GM19238 (cell line): Measurements from ENCODE around the gene SMIM10L2A.
"Not testable (repeated sequence)": the region's sequence is repeated elsewhere in the genome, so short reads cannot be mapped to it uniquely, and the experiment has no call there.

Experiments used
- DNase-seq: peaks from one replicate; pipeline ENCODE4 v3.0.0; 2011; ENCODE audit warnings: low spot score; ENCODE audit not compliant: insufficient read length

Gene SMIM10L2A

DNA sequence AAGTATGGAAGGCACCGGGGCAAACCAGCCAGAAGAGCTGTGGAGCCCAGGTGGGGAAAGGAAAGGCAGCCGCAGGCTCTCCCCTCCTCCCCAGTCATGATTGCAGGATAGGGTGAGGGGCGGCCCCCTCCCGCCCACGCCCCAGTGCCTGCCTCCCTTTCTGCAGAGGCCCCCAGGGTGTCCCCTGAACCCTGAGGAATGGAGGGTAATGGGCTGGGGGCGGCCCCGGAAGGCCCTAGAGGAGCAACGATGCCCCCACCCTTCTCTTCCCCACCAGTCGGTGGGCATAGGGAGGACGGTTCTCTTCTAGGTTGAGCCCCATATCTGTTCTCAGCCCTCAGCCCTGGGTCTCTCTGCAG is 1.0 kb downstream of the SMIM10L2A start:
- DNase-seq, result not testable (repeated sequence)

DNA sequence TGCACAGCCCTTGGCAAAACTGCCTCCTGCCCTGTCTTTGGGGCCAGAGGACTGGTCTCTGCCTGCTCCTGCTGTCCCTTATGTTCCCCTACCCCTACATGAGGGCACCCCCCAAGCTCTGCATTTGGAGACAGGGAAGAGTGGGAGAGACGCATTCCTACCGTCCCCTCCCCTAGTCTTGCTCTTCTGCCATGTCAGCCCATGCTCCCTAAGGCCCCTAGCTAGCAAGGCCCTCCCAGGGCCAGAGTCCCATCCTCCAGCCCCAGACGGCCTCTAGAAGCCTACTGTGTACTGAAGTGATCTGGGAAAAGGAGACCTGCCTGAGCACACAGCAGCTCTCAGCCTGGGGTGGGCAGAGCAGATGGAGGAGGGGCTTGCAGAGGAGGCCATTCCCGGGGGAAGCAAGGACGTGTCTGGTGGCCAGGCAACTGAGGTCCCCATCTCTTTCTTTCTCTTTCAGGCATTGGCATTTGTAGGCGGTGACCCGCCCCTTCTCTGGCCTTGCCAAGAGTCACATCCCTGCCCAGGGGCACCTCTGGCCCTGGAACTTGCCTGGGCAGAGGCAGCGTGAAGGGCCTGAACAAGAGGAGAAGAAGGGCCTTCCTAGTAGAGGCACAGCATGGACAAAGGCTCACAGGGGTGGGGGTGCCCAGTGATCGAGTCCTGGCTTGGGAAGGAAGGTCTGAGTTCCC is 1.6 kb downstream of the SMIM10L2A start:
- not testable (repeated sequence) for DNase-seq

DNA sequence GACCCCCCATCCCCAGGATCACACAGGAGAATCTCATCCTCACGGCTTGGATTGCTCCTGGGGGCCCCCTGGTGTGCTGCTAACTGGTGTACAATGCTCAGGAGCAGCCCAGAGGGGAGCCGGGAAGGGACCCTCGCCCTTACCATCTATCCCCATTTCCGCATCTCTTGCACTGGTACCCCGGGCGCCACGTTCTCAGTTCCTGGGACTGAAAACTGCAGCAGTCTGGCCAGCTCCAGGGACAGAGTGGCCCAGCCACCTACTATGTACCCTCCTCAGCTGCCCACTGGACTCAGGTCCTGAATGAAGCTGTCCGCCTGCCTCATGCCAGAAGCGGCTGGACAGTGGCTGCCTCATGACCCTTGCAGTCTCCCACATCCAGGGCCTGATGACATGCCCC is 2.7 kb downstream of the SMIM10L2A start:
- DNase-seq, result no peak

DNA sequence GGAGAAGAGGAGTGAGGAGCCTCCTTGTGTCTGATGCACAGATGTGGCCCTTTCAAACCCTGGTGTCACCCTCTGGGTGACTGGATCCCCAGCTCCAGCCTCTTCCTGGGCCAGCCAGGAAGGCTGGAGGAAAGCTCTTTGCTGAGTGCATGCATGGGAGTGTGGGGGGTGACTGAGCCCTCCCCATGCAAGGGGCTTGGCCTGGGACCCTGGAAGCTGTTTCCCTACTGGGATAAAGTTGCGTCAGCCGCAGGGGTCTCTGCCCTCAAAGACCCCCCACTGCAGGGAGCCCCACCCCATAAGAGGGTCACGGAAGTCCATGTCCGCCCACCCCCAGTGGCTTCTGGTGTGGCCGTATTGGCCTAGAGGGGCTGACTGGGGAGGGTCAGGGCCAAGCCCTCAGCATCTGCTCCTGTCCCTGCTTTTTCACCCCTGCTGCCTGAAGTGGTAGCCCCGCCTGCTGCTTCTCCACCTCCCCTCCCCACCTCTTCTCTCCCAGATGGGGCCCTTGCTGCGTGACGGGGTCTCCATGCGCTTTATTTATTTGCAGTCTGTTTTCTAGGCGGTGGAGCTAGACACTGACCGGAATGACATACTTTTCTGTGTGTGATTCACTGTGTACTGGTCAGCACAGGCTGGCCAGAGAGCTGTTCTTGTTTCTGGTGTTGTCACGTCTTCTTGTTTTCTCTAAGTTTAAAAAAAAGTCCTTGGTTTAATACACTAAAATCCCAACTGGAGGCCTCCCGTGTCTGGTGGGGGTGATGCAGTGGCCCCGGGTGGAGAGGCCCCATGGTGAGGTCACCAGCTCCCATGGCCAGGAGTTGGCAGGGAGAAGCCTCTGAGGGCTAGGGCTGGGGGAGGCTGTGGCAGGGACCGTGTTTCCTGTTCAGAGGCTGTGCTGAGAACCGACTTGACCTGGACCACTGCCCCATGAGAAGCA is 3.6 kb downstream of the SMIM10L2A start:
- no peak for DNase-seq

DNA sequence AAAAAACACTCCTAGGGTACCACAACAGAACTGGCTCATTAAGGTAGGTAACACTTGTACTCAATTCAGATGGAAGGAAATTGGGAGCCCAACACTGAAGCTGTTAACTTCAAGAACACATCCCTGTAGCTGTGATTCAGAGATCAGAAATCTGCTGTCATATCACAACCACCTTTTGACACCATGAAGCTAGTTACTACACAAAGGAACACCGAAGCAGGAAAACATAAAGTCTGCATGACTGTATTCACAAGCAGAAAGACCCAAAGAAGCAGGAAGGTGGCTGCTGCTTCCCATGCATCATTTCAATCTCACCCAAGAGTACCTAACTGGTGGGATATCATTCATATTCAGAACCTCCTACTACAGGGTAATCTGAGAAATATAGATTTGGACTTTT is 7.7 kb downstream of the SMIM10L2A start:
- DNase-seq, result no peak

DNA sequence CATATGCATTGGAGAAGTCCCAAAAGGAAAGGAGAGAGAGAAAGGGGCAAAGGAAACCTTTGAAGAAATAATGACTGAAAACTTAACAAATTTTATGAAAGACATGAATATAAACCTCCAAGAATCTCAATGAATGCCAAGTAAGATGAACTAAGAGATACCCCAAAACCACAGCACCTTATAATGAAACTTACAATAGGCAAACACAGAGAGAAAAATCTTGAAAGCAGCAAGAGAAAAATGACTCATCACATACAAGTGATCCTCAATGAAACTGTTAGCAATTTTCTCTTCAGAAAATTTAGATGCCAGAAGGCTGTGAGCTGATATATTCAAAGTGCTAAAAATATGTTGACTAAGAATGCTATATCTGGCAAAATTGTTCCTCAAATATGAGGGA is 10.1 kb downstream of the SMIM10L2A start:
- DNase-seq, result no peak

DNA sequence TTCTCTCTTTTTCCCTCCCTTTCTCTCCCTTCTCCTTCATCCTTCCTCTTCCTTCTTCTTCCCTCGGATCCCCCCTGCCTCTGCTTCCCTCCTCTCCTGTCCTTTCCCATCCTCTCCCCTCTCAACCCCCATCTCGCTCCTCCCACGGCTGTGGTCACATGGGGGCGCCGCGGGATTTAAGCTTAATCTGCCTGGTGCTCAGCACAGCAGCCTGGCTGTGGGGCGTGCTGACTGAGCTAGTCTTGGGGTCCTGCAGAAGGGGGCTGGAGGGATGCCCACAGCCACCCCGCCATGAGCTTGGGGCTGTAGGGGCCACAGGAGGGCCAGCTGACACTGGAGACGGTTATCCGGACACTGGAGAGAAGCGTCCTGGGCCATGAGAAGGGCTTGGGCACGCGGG is 10.7 kb downstream of the SMIM10L2A start:
- DNase-seq, result no peak

DNA sequence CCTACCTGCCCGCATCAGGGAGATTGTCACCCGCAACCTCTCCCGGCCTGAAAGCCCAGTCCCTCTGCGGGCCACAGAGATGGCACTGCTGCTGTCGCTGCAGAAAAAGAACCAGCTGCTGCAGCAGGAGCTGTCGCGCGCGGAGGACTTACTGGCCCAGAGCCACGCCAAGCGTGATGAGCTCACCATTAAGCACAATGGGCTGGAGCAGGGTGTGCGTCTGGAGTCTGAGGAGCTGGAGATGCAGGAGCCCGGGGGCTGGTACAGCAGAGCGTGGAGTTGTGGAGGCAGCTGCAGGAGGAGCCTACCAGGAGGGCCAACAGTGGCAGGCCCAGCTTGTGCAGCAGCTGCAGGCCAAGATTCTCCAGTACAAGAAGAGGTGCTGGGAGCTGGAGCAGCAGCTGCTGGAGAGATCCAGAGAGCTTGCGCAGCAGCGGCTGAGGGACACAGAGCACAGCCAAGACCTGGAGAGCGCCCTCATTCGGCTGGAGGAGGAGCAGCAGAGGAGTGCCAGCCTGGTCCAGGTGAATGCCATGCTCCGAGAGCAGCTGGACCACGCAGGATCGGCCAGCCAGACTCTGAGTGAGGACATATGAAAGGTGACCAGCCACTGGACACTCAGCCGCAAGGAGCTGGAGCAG is 11.3 kb downstream of the SMIM10L2A start:
- DNase-seq, result no peak

DNA sequence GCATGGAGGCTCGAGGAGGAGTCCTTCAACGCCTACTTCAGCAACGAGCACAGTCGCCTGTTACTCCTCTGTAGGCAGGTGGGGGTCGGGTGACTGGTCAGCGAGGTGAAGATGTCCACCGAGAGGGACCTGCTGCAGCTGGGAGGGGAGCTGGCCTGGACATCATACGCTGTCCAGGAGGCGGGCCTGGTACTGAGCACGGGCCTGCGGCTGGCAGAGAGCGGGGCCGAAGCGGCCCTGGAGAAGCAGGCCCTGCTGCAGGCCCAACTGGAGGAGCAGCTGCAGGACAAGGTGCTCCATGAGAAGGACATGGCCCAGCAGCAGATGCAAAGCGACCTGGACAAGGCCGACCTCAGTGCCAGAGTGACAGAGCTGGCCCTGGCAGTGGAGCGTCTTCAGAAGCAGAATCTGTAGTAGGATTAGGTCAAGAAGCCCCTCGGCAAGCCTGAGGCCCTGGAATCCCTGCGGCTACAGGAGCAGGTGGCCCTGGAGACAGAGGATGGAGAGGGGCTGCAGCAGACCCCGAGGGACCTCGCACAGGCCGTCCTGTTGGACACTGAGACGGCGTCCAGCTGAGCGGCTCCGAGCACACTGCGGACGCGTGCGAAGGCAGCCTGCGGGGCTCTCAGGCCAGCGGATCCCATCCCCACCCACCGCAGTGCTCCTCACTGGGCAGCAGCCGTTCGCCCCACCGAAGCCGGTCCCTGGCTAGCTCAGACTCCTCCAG is 11.9 kb downstream of the SMIM10L2A start:
- DNase-seq, result no peak

DNA sequence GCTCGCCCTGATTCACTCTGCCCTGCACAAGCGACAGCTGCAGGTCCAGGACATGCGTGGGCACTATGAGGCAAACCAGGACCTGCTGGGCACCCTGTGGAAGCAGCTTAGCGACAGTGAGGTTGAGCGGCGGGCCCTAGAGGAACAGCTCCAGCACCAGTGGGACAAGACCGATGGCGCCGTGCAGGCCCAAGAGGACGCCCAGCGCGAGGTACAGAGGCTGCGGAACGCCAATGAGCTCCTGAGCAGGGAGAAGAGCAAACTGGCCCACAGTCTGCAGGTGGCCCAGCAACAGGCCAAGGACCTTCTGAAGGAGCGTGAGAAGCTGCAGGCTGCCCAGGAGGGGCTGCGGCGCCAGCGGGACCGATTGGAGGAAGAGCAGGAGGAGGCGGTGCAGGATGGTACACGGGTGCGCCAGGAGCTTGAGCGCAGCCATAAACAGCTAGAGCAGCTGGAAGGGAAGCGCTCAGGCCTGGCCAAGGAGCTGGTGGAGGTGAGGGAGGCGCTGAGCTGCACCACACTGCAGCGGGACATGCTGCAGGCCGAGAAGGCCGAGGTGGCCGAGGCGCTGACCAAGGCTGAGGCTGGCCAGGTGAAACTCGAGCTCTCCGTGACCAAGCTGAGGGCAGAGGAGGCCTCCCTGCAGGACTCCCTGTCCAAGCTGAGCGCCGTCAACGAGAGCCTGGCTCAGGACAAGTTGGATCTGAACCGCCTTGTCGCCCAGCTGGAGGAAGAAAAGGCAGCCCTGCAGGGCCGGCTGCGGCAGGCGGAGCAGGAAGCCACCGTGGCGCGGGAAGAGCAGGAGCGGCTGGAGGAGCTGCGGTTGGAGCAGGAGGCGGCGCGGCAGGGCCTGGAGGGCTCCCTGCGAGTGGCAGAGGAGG is 12.8 kb downstream of the SMIM10L2A start:
- DNase-seq, result no peak

DNA sequence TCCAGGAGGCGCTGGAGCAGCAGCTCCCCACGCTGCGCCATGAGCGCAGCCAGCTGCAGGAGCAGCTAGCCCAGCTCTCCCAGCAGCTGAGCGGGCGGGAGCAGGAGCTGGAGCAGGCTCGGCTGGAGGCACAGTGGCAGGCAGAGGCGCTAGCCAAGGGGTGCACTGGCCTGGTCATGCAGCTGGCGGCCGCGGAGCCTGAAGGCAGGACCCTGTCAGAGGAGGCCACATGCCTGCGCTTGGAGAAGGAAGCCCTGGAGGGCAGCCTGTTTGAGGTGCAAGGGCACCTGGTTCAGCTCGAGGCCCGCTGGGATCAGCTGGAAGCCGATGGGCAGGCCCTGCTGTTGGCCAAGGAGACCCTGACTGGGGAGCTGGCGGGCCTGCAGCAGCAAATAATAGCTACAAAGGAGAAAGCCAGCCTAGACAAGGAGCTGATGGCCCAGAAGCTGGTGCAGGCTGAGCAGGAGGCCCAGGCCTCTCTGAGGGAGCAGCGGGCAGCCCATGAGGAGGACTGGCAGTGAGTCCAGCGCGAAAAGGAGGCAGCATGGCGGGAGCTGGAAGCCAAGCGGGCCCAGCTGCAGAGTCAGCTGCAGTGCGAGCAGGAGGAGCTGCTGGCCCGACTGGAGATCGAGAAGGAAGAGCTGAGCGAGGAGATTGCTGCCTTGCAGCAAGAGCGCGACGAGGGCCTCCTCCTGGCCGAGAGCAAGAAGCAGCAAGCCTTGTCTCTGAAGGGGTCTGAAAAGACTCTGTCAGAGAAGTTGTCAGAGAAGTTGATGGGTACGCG is 13.6 kb downstream of the SMIM10L2A start:
- no peak for DNase-seq

DNA sequence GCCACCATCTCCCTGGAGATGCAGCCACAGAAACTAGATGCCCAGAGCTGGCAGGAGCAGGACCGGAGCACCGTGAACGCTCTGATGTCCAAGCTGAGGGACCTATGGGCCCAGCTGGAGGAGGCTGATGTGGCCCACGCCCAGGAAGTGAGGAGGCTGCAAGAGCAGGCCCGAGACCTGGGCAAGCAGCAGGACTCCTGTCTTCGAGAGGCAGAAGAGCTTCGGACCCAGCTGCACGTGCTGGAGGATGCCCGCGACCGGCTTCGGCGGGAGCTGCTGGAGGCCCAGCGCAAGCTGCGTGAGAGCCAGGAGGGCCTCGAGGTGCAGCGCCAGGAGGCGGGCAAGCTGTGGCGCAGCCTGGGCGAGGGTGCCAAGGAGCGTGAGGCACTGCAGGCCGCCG is 14.2 kb downstream of the SMIM10L2A start:
- no peak for DNase-seq

DNA sequence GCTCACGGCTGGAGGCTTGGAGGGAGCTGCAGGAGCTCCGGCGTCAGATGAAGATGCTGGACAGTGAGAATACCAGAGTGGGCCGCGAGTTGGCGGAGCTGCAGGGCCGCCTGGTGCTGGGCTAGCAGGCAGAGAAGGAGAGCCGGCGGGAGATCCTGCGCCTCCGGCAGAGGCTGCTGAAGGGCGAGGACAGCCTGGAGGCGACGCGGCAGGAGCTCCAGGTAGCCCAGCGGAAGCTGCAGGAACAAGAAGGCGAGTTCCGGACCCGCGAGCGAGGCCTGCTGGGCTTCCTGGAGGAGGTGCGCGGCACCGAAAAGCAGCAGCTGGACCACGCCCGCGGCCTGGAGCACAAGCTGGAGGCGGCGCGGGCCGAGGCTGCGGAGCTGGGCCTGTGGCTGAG is 14.7 kb downstream of the SMIM10L2A start:
- DNase-seq, result no peak

DNA sequence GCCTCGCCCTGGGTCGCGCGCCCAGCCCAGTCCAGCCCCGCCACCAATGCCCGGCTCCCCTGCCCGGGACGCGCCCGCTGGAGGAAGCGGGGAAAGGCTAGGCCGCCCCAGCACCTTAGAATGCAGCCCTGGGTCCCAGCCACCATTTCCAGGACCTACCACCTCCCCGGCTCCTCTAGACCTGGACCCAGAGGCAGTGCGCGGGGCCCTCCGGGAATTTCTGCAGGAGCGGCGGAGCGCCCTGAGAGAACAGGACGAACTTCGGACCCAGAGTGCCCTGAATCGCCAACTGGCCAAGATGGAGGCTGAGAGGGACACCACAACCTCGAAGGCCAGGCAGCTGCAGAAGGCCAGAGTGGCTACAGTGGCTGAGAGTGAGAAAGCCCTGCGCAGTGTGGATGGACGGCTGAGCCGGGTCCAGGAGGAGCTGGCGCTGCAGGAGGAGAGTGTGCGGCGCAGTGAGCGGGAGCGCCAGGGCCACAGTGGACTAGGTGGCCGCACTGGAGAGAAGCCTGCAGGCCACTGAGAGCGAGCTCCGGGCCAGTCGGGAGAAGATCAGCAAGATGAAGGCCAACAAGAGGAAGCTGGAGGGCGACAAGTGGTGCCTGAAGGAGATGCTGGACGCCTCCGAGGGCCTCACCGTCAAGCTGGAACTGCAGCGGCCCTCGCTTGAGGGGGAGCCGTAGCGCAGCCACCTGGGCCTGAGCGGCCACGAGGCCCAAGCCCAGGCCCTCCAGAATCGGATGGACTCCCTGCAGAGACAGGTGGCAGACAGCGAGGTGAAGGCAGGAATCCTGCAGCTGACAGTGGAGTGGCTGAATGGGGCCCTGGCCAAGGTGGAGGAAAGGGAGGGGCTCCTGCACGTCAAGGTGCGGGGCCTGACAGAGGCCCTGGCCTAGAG is 15.5 kb downstream of the SMIM10L2A start:
- no peak for DNase-seq

DNA sequence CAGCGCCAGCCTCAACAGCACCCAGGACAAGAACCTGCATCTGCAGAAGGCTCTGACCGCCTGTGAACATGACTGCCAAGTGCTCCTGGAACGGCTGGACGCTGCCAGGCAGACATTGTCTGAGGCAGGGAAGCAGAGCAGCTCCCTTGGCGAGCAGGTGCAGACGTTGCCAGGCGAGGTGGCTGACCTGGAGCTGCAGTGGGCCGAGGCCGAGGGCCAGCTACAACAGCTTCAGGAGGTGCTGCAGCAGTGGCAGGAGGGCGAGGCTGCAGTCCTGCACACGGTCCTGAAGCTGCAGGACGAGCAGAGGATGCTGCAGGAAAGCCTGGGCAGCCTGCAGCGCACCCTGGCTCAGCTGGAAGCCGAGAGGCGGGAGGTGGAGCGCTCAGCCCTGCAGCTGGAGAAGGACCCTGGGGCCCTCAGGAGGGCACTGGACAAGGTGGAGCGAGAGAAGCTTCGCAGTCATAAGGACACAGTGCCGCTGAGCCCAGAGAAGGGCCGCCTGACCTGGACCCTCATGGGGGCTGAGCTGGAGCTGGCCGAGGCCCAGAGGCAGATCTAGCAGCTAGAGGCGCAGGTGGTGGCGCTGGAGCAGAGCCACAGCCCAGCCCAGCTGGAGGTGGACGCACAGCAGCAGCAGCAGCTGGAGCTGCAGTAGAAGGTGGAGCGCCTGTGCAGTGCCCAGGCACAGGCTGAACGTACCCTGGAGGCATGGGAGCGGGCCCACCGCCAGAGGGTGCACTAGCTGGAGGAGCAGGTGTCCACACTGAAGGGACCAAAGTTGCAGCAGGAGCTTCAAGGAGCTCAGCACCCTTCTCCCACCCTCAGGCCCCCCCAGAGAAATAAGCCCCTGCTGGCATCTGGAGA is 16.4 kb downstream of the SMIM10L2A start:
- DNase-seq, result no peak

DNA sequence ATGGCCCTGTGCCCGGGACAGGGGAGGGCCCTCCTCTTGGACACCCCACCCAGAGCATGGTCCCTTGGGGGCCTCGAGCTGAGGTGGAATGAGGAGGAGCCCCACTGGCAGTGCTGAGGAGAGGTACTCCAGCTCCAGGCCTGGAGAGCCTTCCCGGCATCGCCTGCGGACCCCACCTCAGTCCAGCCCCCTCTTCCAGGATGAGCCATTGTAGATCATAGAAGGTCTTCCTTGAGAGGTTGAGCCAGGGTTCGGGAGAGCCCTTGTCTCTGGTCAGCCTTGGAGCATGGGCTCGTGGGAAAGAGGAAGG is 16.9 kb downstream of the SMIM10L2A start:
- no peak for DNase-seq

DNA sequence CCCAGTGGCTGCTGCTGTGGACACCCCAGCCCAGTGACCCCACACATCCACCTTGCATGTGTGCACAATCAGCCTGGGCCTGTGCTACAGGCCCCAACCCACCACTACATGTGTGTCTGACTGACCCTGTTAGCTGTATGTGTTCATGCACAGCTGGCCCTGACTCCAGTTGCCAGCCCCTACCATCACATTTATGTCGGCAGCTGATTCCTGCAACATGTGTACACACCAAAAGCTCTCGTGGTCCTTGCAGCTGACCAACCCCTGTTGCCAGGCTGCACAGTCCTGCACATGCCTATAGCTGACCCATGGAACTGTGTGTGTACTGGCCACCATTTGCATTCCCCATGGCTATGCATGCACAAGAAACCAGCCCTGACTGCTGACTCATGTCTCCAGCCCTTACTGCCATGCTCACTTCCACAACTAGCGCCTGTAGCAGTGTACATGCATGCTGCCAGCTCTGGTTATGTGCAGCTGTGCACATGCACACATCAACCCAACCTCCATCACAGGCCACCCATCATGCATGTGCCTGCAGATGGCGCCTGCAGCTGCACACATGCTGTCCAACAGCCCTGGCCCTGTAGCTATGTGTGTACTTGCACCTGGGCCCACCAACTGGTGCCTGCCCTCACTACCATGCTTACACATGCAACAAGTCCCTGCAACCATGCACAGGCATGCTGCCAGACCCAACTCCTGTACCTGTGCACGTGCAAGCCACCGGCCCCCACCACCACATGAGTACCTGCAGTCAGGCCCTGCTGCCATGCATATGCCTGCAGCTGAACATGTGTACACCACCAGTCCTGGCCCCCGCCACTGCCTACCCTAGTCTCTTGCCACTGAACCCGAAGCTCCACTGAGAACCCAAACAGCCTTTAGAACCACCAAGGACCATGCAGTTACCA is 28.1 kb downstream of the SMIM10L2A start:
- no peak for DNase-seq
